ENCODE data around the gene CAMK1D.

The CAMK1D gene

GRCh38 chr10:12636571-12636970 is 287.2 kb downstream of the CAMK1D start:
- no peak overlapping the region for H3K4me3 ChIP-seq (ENCODE audit: low read depth, low read length)
- in situ Hi-C loops (cut with HindIII; ENCODE audit: low sequenced_read_pairs): no loop called here
- DNase-seq (ENCODE audit: low read depth): no peak
- TF ChIP-seq, protein P1, sequence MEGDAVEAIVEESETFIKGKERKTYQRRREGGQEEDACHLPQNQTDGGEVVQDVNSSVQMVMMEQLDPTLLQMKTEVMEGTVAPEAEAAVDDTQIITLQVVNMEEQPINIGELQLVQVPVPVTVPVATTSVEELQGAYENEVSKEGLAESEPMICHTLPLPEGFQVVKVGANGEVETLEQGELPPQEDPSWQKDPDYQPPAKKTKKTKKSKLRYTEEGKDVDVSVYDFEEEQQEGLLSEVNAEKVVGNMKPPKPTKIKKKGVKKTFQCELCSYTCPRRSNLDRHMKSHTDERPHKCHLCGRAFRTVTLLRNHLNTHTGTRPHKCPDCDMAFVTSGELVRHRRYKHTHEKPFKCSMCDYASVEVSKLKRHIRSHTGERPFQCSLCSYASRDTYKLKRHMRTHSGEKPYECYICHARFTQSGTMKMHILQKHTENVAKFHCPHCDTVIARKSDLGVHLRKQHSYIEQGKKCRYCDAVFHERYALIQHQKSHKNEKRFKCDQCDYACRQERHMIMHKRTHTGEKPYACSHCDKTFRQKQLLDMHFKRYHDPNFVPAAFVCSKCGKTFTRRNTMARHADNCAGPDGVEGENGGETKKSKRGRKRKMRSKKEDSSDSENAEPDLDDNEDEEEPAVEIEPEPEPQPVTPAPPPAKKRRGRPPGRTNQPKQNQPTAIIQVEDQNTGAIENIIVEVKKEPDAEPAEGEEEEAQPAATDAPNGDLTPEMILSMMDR (IDR thresholded peaks at IDR 0.05; ENCODE audit: low read depth, low read length, missing control alignments): no peak

DNA sequence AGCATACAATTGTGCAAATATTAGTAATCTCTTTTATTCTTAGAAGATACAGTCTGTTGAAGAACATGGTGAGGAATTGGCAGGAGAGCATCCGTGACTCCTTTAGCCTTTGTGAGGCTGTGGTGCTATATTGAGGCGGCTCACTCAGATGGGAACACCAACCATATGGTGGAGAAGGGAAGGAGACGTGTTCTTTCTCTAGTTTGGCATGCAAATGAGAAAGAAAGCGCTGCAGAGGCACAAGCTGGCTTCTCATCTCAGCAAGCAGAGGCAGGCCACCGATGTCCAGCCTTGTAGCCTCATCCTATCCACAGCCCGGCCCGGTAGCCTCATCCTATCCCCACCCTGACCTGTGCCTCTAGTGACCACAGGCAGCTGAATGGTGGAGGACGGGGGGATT is 288.3 kb downstream of the CAMK1D start:
- DNase-seq (ENCODE audit: low read depth): no peak
- in situ Hi-C loops (cut with HindIII; ENCODE audit: low sequenced_read_pairs): no loop called here
- H3K4me3 ChIP-seq (ENCODE audit: low read depth, low read length): no peak overlapping the region
- TF ChIP-seq, protein P1 (IDR thresholded peaks at IDR 0.05; ENCODE audit: low read depth, low read length, missing control alignments): no peak

GRCh38 chr10:12638103-12638502 is 288.8 kb downstream of the CAMK1D start:
- TF ChIP-seq, protein P1 (IDR thresholded peaks at IDR 0.05; ENCODE audit: low read depth, low read length, missing control alignments): no peak
- in situ Hi-C loops (cut with HindIII; ENCODE audit: low sequenced_read_pairs): no loop called here
- H3K4me3 ChIP-seq (ENCODE audit: low read depth, low read length): no peak overlapping the region
- DNase-seq (ENCODE audit: low read depth): no peak

DNA sequence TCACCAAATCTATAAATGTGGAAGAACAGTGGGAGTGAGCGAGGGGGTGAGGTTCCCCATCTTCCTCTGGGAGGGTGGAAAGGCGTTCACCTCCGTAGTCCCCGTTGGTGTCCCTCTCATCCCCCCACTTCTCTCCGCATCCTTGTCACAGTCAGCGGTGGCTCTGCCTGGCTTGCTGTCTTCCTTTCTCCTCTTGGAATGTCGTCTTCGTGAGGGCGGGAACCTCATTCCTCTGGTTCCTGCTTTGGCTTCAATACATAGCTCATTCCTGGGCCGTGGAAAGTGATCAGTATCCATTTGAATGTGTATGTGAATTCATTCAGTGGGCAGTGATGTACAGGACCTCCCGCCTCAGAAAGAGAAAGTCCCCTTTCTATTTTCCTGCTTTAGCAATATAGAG is 289.4 kb downstream of the CAMK1D start:
- no peak overlapping the region for H3K4me3 ChIP-seq (ENCODE audit: low read depth, low read length)
- DNase-seq (ENCODE audit: low read depth): no peak
- in situ Hi-C loops (cut with HindIII; ENCODE audit: low sequenced_read_pairs): no loop called here
- TF ChIP-seq, protein P1 (IDR thresholded peaks at IDR 0.05; ENCODE audit: low read depth, low read length, missing control alignments): no peak

- no peak for DNase-seq (ENCODE audit: low read depth)
- in situ Hi-C loops (cut with HindIII; ENCODE audit: low sequenced_read_pairs): no loop called here
- TF ChIP-seq, protein P1 (IDR thresholded peaks at IDR 0.05; ENCODE audit: low read depth, low read length, missing control alignments): no peak
- H3K4me3 ChIP-seq (ENCODE audit: low read depth, low read length): no peak overlapping the region
Observed at GRCh38 chr10:12639996-12640944, 290.9 kb downstream of the CAMK1D start.

GRCh38 chr10:12642036-12642435 is 292.7 kb downstream of the CAMK1D start:
- DNase-seq (ENCODE audit: low read depth): no peak
- in situ Hi-C loops (cut with HindIII; ENCODE audit: low sequenced_read_pairs): no loop called here
- no peak overlapping the region for H3K4me3 ChIP-seq (ENCODE audit: low read depth, low read length)
- TF ChIP-seq, protein P1 (IDR thresholded peaks at IDR 0.05; ENCODE audit: low read depth, low read length, missing control alignments): no peak

Measured in astrocyte of the cerebellum (primary cell).